HuH-7 (cell line): ENCODE measurements around the gene ATP6V0A1.
A peak's percentile ranks its signal among the peaks of the same experiment; 100 is the strongest.
"Not testable (repeated sequence)": the region's sequence is repeated elsewhere in the genome, so short reads cannot be mapped to it uniquely, and the experiment has no call there.

Experiments used
- DNase-seq: peaks from one replicate; pipeline ENCODE4 v3.0.0; 2011; ENCODE audit warnings: low spot score

ATP6V0A1 gene

DNA sequence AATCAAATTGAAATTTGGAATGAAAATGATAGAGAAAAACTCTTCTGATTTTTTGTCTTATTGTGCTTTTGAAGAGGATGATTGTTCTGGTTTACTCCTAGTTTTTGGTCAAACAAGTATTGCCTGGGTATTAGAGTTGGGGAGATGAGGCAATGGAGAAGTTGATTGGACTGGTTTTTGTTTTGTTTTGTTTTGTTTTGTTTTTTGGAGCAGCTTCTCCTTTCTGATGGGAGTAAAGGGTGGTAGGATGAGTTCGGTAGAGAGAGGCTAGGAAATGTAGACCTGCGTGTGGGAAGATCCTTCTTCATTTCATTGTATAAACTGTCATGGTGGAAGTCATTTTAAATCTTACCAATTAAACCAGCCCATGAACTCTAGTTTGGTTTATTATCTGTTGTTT, 17.7 kb downstream of the ATP6V0A1 start:
- DNase-seq: no peak

GRCh38 chr17:42477173-42477572, 18.5 kb downstream of the ATP6V0A1 start:
- DNase-seq: no peak

DNA sequence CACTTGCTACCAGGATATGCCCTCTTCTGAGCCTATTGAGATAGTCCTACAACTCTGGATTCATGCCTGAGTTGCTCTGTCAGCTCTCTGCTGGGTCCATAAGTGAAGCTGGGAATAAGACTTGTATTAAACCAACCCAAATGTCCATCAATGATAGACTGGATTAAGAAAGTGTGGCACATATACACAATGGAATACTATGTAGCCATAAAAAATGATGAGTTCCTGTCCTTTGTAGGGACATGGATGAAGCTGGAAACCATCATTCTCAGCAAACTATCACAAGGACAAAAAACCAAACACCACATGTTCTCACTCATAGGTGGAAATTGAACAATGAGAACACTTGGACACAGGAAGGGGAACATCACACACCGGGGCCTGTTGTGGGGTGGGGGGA, 19.1 kb downstream of the ATP6V0A1 start:
- DNase-seq: not testable (repeated sequence)

DNA sequence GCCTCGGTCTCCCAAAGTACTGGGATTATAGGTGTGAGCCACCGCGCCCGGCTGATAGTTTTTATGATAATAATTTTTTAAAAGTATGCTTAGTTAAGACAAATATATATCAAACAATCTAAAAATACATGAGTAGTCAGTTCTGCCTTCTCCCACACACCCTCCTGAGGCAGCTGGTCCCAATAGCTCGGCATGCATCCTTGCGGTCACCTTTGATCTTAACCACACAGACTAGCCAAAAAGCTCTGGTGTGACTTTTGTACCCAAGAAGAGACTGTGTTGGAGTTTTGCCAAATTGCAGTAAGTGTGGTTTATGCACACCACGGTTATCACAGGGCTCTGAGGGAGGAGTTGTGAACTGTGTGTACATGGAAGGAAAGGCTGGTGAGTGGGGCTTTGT, 25.6 kb downstream of the ATP6V0A1 start:
- no peak for DNase-seq

DNA sequence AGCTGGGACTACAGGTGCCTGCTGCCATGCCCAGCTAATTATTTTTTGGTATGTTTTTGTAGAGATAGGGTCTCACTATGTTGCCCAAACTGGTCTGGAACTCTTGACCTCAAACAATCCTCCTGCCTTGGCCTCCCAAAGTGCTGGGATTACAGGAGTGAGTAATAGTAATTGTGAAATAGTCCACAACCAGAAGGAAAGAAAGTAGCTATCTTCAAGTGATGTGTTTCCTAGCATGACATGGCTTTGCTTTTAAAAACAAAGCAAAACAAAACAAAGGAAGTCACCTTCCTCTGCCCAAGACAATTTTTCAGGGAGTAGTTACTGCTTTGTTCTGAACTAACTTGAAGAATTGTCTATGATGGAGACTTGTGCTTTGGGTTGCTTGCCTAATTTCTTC, 27.0 kb downstream of the ATP6V0A1 start:
- DNase-seq: no peak

GRCh38 chr17:42488032-42488431, 29.4 kb downstream of the ATP6V0A1 start:
- no peak for DNase-seq

GRCh38 chr17:42493319-42493718, 34.6 kb downstream of the ATP6V0A1 start:
- no peak for DNase-seq

DNA sequence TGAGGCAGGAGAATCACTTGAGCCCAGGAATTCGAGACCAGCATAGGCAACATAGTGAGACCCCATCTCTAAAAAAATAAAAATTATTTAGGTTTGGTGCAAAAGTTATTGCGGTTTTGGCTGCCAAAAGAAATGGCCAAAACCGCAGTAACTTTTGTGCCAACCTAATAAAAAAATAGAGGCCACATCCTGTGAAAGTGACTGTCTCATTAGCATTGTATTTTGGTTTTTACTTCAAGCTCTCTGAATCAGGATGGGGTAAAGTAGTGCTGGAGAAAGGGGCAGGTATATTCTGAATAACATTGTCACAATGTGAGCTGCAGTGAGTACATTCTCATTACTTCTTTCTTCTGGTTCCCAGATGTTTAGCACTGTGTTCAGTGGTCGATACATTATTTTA, 36.0 kb downstream of the ATP6V0A1 start:
- DNase-seq: no peak

GRCh38 chr17:42498828-42499227, 40.1 kb downstream of the ATP6V0A1 start:
- DNase-seq: no peak

- DNase-seq: no peak
Measured at GRCh38 chr17:42502091-42502490, 43.4 kb downstream of the ATP6V0A1 start.

DNA sequence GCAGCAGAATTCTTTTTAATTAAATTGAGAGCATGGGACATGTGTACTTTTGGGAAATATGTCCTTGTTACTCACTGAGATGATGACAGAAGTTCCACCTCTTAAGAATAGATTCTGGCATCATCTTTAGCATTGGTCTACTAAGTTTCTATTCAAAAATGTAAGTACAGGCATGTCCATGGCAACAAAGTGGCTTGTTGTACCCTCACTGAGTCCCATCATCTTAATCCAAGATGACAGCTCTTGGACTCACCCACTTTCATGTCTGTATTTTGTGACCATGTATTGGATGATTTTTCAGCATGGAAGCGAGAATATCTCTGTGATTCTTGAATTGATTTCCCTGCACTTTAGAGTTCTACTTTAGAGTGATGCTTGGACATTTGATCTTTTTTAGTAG, 44.2 kb downstream of the ATP6V0A1 start:
- DNase-seq: no peak

DNA sequence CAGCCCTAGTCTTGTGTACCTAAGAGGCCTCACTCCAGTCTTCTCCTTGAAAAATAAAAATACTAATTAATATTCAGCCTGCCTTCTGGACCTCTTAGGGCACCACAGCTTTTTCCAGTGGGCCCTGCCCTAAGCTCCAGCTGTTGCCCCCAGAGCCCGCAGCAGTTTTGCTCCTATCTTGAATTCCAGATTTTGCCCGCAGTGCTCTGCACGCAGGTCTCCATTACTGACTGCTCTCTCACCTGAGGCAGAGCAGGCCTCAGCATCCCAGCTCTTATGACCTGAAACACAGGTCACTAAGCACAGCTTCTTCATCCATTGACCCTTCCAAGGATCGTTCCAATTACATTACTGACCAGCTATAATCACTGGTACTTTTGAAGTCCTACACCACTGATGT, 49.0 kb downstream of the ATP6V0A1 start:
- DNase-seq: no peak

DNA sequence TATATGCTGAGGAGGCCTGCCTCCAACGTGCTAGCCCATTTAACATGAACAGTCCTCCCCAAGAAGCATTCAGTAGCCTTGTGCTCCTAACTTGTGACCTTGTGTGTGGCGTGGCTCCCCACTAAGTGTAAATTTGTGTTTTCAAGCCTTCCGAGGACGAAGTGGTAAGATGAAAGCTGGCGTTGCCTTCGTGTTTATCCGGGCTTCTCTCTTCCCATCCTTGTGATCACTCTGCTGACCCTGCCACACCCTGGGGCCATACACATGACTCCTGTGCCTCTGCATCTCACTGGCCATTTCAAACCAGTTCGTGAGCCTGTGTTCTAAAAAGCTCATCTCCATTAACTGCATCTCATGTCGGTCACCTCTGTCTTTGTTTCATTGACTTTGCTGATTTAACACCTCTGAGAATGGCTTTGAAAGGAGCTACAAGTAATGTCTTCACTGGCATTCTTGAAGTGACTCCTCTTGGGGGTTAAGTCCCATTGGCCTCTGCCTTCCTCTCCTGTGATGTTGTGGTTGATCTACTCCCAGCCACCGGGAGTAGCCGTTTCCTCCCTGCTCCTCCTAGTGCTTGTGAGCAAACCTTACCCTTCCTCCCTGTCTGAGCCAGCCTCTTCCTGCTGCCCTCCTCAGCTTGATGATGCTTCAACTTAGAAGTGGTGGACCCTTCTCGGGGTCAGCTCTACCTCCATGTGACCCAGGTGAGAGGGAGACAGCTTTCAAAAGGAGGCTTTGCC, 49.9 kb downstream of the ATP6V0A1 start:
- no peak for DNase-seq

DNA sequence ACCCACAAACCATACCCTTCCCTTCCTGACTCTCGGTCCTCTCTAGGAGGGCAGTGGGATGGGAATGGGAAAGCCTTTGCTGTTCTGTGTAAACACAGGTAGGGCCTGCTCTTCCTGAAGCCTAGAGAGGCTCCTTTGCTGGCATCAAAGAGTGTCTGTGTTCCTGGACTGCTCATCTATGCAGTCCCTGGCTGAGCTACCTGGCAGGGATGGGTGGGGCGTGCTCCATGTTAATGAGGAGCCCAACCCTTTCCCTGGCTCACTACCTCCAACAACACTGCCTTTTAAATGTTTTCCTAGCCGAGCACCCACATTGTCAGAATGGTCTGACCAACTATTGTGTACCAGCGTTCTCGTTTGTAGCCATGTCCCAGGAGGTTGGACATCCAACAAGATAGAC, 50.7 kb downstream of the ATP6V0A1 start:
- DNase-seq: no peak

GRCh38 chr17:42509841-42510240, 51.2 kb downstream of the ATP6V0A1 start:
- no peak for DNase-seq

- DNase-seq: no peak
Measured at GRCh38 chr17:42512246-42512645, 53.6 kb downstream of the ATP6V0A1 start.

DNA sequence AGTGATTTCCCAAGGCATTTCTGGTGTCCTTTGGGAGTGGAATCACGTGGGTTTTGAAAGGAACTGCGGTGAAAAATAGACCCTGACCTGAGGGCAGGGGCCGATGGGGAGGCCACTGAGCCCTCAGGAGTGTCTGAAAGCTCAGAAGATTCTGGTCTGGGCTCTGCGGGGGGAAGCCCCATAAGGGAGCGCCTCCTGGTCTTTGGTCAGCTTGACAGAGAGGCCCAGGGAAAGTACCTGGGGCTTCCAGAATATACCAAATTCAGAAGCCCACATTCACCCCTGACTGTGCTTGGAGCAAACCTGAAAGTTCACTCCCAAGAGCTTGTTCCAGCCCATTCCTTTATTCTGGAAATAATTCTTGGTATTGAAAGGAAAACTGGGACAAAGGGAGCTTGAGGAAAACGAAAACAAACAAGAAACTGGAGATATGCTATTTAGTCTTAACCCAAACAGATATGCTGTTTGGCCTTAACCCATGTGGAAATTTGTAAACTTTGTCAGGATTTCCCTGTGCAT, 54.1 kb downstream of the ATP6V0A1 start:
- DNase-seq: no peak

DNA sequence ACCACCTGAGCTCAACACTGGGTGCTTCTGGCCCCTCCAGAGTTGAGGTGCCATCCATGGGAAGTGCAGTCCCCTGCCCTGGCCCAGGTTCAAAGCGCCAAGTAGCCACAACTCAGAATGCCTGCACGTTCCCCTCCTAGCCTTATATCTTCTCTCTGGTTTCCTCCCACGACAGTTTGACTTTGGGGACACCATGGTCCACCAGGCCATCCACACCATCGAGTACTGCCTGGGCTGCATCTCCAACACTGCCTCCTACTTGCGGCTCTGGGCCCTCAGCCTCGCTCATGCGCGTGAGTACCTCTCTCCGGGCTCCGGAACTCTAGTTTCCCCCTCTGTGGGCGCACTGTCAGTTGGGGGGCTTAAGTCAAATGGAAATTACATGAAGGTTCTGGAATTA, 55.0 kb downstream of the ATP6V0A1 start:
- DNase-seq: no peak

- no peak for DNase-seq
Measured at GRCh38 chr17:42514279-42514678, 55.6 kb downstream of the ATP6V0A1 start.

DNA sequence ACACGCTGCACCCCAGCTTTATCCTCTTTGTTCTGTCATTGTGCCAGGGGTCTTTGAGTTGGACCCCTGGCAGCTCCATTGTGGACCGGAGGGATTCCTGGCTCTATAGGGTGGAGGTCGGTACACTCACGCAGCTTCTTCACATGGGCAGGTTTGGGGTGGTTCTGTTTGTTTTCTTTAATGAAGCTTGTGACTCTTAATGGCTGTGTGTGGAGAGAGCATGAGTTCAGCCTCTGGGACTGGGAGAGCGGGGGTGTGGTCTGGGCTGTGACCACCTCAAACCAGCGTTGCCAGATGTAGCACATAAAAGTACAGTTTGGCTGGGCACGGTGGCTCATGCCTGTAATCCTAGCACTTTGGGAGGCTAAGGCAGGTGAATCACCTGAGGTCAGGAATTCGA, 56.2 kb downstream of the ATP6V0A1 start:
- no peak for DNase-seq

GRCh38 chr17:42517516-42517915, 58.8 kb downstream of the ATP6V0A1 start:
- DNase-seq: peak; percentile 89

GRCh38 chr17:42518046-42518754, 59.5 kb downstream of the ATP6V0A1 start:
- no peak for DNase-seq

- no peak for DNase-seq
Measured at GRCh38 chr17:42518755-42519545, 60.3 kb downstream of the ATP6V0A1 start.
